ENCODE results near the gene SDCCAG8.

SDCCAG8 gene

DNA sequence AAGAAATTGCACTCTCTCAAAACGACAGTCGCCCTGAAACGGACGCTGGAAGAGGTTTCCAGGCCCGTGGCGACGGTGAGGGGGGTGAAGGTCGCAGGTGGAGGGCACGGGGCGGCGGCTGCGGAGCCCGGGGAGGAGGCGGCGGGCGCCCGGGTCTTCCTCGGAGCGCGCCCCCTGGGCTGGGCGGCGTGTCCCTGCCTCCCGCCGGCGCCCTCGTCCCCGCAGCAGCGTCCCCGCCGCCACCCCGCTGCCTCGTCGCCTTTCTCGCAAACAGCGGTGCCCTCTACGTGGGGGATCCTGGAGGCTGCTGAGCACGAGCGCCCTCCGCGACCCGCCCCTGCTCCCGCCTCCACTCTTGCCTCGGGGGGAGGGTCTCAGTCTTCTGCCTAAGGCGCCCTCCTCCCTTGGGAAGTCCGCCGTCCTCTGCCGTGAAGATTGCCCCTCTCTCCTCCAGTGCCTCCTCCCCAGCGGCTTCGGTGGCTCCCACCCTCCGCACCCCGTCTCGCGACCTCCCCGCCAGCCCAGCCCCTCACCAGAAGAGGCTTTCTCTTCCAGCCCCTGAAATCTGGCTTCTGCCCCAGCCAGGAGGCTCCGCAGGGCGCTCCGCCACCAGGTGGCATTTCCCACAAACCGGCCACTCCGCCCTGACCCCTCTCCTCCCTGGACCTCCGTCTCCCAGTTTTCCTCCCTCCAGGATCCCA lies 227.4 kb downstream of the SDCCAG8 start:
- DNase-seq (ENCODE audit: low read depth in 3 of 3), result no peak

DNA sequence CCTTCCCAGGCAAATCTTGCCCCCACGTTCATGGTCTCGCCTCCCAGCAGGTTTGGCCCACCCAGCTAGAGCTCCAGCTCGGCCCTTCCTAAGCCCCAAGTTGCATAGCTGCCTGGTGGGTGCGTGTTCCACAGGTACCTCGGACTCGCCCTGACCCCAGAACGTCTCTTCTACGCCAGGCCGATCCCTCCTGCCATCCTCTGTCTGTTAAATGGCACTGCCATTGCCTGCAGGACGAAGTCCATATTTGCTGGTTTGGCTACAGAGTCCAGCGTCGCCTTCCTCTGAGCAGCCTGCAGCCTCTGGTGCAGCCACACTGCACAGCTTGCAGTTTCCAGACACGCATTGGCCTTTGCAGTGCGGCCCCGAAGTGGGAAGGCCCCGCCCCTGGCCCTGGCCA lies 228.1 kb downstream of the SDCCAG8 start:
- no peak for DNase-seq (ENCODE audit: low read depth in 3 of 3)

DNA sequence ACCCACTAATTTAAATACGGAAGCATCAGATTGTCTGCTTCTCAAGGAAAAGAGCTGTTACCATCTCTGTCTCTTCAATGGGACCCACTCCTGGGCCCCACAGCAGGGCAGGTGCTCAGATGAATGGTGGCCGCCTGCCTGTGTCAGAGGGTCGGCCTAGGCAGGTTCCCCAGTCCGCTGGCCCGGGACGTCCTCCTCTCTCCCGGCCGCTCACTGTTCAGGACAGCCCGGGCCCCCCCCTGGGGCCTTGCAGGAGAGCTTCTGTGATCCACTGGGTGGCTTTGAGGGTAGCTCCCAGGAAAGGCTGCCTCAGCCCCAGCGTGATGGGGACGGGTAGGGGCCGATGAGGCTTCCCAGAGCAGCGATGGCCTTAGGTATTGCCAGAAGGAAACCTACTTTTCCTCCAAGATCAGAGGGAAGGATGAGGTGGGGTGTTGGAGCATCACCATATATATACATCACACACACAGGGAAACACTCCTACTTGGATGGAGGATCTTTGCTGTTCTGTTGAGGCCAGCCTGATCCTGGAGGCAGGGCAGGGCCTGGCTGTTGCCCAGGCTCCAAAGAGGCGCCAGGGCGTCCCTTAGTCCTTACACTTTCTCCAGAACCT lies 231.3 kb downstream of the SDCCAG8 start:
- no peak for DNase-seq (ENCODE audit: low read depth in 3 of 3)

DNA sequence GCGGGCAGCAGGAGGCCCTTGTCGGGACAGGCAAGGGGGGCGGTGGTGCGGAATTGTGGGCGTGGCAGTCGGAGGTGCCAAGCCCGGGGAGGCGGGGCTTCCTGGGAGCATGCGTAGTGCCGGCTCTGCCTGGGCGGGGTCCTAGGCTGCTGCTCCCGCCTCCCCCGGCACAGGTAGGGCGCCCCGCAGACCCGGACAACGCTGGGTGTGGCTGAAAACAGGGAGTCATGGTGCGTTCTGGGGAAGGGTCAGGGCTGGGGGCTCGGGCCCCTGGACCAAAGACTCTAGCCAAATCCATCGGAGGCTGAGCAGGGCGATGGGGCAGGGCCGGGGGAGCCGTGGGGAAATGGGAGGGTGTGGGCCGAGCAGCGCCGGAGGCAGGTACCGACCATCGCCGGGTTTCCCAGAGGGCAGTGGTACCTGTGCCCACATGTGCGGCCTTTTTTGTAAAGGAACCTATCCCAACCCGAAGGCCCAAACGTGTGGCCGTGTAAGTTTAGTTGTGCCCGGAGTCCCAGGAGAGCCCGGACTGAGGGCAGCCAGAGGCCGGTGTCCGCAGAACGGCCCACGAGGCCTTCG lies 231.9 kb downstream of the SDCCAG8 start:
- DNase-seq (ENCODE audit: low read depth in 3 of 3), result no peak

DNA sequence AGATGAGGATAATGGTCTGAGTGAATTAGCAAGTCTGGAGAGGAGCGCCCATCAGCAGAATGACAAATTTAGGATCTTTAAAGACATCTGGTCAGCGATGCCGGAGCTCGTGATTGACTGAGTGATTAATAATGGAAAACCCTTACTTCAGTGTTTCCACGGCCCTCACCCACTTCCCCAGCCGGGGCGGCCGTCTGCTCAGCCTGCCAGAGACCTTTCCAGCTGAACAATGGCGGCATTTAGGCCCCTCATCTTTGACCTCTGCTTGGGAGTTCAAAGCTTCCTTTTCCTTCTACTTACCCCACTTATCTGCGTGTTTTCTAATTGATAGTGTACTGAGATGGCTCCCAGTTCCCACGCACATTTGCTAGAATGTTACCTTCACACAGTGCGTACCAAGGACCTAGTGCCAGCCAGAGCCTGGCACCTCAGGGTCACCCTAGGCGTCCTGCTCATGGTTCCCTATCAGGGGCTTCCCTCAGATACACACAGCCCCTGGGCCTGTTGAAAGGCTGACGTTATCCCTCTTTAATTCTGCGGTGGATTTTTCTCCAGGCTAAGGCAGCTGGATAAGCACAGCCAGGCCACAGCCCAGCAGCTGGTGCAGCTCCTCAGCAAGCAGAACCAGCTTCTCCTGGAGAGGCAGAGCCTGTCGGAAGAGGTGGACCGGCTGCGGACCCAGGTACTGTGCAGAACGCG lies 232.8 kb downstream of the SDCCAG8 start:
- no peak for DNase-seq (ENCODE audit: low read depth in 3 of 3)

DNA sequence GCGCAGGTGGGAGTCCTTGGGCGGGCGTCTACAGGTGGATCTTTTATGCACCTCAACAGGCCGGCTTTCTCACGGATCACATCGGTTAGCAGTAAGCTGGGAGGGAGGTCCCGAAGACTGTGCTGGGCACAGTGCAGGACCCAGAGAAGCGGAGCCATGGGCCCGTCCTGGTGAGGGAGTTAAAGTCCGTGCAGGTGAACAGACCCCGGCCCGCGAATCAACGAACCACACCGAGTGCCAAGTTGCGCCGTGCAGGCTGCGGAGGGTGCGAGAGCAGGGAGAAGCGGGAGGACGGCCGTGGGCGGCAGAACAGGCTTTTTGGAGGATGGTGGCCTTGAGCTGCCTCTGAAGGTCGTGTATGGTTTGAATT lies 233.3 kb downstream of the SDCCAG8 start:
- no peak for DNase-seq (ENCODE audit: low read depth in 3 of 3)

DNA sequence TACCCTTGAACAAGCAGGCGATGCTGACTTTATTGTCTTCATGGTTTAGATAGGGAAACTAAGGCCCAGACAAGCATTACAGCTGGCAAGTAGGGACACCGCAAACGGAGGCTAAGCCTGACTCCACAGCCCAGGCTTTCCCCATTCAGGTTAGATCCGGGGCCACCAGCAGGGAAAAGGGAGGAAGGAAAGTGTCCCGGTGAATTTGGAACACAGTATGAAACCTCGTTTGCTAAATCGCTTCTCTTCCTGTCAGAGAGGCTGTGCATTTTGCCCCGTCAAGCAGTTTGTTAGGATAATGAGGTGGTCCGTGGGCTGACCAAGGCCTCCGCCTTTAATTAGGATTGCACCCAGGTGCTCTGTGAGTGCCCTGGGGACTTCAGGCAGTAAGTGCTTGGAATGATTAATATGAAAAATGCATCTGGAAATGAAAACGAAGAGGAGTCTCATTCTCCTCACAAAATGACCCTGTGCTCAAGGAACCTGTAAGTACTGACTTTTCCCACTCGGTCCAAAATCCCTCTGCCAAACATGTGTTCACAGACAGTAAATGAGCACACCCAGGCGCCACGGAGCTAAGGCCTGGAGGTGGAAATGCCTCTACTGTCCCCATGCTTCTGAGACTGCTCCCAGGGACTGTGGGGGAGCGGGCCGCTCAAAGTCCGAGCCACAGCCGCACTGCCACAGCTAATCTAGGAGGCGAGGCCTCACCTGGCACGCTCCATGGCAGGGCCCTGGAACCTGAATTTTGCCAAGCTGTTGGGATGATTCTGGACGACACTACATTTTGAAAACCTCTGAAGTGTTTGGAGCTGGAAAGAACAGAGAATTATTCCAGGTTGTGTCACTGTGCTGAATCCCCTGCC lies 234.1 kb downstream of the SDCCAG8 start:
- no peak for DNase-seq (ENCODE audit: low read depth in 3 of 3)

DNA sequence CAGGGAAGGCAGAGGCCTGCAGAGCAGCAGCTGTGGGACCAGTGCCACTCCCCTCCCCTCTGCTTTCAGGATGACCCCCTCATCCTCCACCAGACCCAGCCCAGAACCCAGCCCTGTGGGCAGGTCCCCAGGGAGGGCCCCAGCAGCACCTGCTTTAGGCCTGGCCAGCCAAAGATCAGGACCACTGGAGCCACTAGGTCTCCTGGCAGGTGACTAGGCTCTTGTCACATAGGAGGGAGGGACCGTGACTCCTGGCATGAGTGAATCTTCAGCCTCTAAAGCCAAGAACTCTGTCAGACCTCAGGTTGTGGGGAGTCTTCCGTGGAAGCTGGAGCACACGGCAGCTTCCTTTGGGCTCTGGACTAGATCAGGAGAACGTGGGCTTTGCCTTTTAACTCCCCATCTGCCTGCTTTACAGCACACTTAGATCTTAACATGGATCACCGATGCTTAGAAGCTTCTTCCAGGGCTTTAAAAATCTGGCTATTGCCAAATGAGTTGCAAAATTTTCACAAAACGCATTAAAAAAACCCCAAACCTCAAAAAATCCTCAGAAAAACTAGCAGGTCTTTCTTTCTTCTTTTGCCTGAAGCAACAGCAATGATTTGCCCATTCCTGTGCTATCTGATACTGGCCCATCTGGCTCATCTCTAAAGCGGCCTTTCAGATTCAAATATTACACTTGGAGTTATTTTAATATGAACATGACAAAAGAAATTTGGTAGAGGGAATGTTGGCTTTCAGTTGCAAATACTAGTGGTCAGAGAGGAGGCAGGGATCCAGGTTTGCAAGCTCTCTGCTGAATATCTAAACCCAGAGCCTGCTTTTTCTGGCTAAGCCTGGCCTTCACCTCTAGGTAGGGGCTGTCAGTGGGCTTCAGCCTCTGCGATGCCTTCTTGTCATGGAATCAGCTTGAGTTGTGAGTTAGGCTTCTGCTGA lies 235.2 kb downstream of the SDCCAG8 start:
- no peak for DNase-seq (ENCODE audit: low read depth in 3 of 3)

DNA sequence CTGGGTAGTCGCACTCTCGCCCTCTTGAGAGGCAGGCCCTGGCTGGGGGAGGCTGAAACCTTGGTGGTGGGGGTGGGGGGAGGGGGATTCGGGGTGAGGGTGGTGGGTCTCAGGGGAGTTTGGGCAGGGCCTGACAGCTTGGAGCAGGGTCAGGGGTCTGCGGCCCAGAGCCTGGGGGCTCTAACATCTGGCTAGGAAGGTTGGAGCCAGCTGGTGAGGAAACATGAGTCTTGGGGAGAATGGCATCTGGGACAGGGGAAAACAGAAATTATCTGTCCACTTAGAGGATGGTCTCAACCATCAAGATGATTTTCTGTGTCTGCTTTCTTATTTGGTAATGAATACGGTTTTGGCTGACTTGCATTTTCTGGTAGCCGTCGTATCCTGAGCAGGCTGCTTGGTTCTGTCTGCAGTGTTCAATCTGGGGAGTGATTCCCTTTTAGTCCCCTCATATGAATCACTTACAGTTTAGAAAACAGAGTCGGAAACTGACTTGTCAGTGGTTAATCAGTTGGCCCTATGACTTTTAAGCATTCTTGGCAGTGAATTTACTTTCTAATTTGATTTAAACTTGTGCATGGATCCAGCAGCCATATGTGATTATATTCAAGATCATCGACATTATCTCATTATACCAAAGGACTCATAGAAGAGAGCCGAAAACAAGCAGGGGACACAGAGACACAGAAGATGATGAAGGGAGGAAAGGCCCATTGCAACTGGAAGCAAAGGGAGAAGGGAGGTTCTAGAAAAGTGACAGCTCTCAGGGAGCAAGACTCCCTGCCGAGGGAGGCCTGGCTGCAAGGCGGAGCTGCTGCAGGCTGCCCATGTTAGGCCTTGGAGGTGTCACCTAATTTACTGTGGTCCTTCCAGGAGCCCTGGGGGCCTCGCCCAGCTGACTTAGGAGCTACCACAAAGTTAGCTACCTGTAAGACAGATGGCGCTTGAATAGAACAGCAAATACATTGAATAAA lies 237.6 kb downstream of the SDCCAG8 start:
- DNase-seq (ENCODE audit: low read depth in 3 of 3), result no peak

DNA sequence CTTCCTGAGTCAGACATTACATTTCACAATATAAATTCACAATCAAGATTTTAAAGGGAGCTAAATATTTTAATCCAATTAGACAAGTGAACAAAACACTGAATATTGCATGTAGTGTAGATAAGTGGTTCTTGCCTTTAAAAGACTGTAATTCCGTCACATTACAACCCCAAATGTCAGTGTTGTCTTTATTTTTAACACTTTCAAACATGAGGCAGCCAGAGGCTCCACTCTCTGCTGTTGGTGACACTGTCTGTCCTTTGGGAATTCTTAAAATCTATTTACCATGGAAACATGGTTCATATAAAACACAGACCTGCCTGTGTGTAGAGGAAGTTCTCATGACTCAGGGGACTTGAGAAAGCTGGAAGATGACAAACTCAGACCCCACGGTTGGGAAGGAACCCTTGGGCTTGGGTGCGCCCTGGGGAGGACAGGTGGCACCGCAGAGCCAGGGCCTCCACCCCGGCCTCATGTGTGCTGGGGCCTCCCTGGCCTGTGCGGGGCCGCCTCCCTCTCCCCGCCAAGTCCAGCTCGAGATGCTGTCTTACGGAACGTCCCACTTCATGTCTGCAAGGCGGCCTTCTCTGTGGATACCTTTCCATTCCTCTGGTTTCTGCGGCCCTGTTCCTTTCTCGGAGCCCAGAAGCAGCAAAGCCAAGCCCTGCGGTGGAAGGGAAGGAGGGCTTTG lies 239.0 kb downstream of the SDCCAG8 start:
- DNase-seq (ENCODE audit: low read depth in 3 of 3), result no peak

DNA sequence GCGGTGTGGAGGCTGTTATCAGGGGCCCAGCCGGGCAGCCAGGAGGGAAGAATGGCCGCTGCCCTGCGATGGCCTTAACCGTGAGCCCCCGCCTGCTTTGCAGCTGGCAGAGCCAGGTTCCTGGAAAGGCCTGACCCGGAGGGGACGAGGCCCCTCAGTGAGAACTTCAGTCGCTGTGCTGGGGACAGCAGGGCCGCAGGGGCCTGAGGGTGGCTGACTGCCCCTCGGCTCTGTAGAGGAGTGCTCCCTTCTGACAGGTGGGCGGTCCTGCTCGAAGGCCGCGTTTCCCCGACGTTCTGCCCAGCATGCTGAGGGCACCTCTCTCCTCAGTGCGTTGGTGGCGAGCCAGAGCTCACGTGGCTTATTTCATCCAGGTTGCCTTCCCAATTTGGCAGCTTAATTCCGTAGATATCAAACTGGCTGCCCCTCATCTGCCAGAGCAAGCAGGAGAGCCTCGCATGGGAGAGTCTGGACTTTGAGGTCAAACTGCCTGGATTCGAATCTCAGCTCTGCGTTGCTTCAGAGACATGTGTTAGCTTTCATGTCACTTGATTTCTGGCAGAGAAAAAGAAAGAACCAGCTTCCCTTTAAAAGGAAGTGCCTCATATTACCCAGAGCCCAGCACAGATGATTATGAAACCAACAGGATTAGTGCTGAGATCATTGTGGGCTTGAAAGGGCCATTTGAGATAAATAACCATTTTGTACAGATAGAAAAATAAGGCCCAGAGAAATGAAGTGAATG lies 239.8 kb downstream of the SDCCAG8 start:
- DNase-seq (ENCODE audit: low read depth in 3 of 3), result no peak

DNA sequence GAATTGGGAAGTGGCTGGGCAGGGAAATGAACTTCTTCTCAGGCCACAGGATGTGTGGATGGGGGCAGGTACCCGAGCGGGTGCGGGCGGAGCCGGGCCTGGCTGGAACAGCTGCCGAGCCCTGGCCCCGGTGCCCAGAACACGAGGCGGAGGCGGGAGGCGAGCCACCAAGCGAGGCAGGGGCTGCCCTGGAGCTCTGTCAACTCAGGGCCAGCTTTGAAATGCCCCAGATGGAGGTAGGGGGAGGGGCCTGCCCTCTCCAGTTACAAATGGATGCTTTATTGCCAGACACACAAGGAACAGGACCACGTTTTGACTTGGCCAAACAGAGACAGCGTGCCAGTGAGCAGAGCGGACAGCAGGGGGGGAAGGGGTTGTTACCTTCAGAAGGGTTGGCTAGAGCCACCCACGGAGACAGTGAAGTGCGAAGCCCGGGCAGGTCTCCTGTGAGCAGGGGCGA lies 240.4 kb downstream of the SDCCAG8 start:
- DNase-seq (ENCODE audit: low read depth in 3 of 3), result no peak

DNA sequence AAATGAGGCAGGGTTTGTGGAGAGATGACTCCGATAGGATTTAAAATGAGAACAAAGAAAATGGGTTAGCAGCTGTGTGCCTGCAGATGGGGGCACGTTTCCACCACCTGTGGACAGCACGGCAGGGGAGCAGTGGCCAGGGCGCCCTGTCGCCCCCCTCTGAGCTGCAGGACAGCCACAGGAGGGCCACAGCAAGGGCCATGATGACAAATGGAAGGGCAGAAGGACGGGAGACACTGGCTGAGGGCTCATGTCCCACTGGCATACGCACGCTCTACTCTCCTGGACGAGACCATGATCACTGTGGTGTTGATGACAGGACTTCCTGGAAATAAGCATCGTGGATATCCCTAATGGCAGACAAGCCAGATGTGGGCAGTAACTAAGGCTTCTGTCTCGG lies 241.0 kb downstream of the SDCCAG8 start:
- no peak for DNase-seq (ENCODE audit: low read depth in 3 of 3)

DNA sequence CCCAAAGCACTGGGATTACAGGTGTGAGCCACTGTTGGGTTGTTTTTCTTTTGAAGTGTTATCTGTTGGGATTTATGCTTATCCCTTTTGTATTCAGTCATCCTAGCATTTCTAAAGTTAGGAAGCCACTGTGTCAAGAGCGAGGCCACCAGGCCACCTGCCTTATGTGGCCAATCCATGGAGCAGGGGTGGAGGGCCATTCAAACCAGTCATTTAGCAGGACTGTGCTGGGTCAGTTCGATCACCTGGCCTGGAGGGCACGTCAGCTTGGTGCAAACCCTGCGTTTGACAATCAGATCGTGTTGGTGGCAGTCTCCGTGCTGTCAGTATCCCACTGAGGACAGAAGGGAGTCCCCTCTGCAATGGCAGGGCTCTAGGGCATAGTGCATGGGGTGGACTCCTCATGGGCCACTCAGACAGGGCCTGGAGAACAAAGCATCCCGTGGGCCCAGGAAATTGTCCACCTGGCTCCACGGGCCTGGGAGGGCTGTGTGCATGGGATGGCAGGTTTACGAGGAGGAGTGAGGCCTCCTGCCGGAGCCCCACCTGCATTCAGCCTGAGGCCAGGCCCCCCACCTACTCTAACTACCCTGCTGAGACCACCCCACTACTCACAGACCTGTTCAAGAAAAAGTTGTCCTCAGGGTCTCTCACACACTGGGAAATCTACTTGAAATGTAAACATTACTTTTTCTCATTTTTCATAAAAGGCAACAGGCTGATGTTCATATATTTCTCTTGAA lies 242.3 kb downstream of the SDCCAG8 start:
- DNase-seq (ENCODE audit: low read depth in 3 of 3), result no peak

DNA sequence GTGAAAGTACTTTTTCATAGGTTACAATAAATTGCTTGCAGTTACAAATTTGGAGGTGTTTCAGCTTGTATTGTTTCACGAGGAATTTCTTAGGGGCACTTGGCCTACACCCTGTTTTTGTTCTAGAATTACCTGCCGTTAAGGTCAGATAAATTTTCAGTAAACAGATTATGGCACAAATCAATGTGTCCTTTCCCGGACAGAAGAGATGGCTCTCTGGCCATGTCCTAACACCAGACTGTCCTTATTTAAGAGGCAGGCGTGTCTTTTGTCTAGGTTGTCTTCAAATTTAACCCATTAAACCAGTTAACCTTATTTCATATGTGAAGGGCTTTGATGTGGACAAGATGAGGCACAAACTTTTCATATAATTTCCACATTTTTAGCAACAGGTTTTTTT lies 243.4 kb downstream of the SDCCAG8 start:
- no peak for DNase-seq (ENCODE audit: low read depth in 3 of 3)

DNA sequence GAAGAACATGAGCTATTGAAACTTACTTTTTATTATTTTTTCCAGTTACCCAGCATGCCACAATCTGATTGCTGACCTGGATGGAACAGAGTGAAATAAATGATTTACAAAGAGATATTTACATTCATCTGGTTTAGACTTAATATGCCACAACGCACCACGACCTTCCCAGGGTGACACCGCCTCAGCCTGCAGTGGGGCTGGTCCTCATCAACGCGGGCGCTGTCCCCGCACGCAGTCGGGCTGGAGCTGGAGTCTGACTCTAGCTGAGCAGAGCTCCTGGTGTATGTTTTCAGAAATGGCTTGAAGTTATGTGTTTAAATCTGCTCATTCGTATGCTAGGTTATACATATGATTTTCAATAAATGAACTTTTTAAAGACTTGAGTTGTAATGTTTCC lies 243.9 kb downstream of the SDCCAG8 start:
- no peak for DNase-seq (ENCODE audit: low read depth in 3 of 3)

DNA sequence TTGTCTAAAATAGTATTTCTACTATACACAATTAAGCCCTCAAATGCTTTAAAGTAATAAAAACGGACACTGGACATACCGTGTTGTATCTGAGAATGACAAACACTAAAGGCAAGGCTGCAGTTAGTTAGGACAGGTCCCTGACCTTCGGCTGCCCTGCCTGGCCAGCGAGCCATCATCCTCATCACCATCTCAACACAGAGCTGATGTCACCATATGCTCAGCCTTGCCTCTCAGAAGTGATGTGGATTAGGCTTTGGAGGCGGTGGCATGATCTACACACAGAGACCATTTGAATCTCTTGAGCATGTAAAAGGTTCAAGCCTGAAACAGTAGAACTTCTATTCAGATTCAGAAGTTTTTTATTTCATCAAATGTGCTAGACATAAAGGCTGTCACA lies 244.7 kb downstream of the SDCCAG8 start:
- no peak for DNase-seq (ENCODE audit: low read depth in 3 of 3)
